B cell (primary cell): ENCODE measurements around the gene TOR1AIP2. TPM values are rescaled to one million over a fixed set of nuclear protein-coding genes. Genes with fewer than 3 reads are reported as not detected.

Experiments
- ATAC-seq: fragments of 200-7000 bp; cut with Tn5 transposase; one replicate; pipeline ENCODE4 v1.10.0; 2021; ENCODE audit warnings: low read depth, mild to moderate bottlenecking, moderate number of reproducible peaks, moderate library complexity
- CTCF ChIA-PET: fragments of 350-600 bp; sonication (Branson Sonifier 250); formaldehyde crosslinking; loops from one replicate; lab custom pipeline; 2021; ENCODE audit warnings: antibody characterized with exemption, inconsistent platforms; lab: Charles Lee
- POLR2A ChIA-PET: fragments of 350-600 bp; sonication (Branson Sonifier 250); formaldehyde crosslinking; loops from one replicate; lab custom pipeline; 2021; ENCODE audit warnings: antibody characterized with exemption; lab: Charles Lee
- DNase-seq: peaks from one replicate; pipeline ENCODE4 v3.0.0; 2013
- H2AFZ ChIP-seq: 2 replicates; pipeline ENCODE4 v1.6.1; 2012; ENCODE audit warnings: mild to moderate bottlenecking, low read depth, low read length; ENCODE audit not compliant: insufficient read depth, poor library complexity, severe bottlenecking
- H3K27ac ChIP-seq, 2 donors: 1 replicate in 1 of 2; 2 replicates in 1 of 2; pipeline ENCODE4 v1.5.1; 2012 to 2013; ENCODE audit warnings: low read length in 2 of 2, mild to moderate bottlenecking in 2 of 2, moderate library complexity in 1 of 2
- H3K27me3 ChIP-seq, 4 experiments: fragments of 200-600 bp in 1 of 4; sonication (generic) in 1 of 4; replicated peaks in 1 of 4; 1 replicate in 2 of 4; 2 replicates in 2 of 4; pipeline versions ENCODE4 v1.6.1 to v1.7.0; 2013 to 2016; ENCODE audit warnings: low read length in 3 of 4, mild to moderate bottlenecking in 2 of 4, mixed read lengths in 1 of 4, moderate library complexity in 1 of 4; ENCODE audit not compliant: insufficient read depth in 4 of 4, control insufficient read depth in 3 of 4; ENCODE audit errors: control extremely low read depth in 1 of 4
- H3K36me3 ChIP-seq, 2 experiments: replicated peaks in 1 of 2; 1 replicate in 1 of 2; 2 replicates in 1 of 2; pipeline versions ENCODE4 v1.6.1 to v1.7.1; 2013; ENCODE audit warnings: low read length in 1 of 2; ENCODE audit not compliant: insufficient read depth in 2 of 2, control insufficient read depth in 1 of 2; ENCODE audit errors: control extremely low read depth in 1 of 2, extremely low read depth in 1 of 2
- H3K4me1 ChIP-seq, 2 donors: fragments of 200-600 bp in 1 of 2; sonication (generic) in 1 of 2; 1 replicate in 1 of 2; 2 replicates in 1 of 2; pipeline versions ENCODE4 v1.5.1 to v1.6.1; 2013 to 2017; ENCODE audit warnings: low read length in 2 of 2; ENCODE audit not compliant: control insufficient read depth in 2 of 2, insufficient read depth in 2 of 2
- H3K4me2 ChIP-seq: replicated peaks from 2 replicates; pipeline ENCODE3; 2012; ENCODE audit warnings: mild to moderate bottlenecking, low read depth, low read length; ENCODE audit not compliant: poor library complexity, severe bottlenecking
- H3K4me3 ChIP-seq, 5 experiments: fragments of 200-600 bp in 1 of 5; sonication (generic) in 1 of 5; 1 replicate in 3 of 5; 2 replicates in 2 of 5; pipeline versions ENCODE4 v1.5.1 to v1.7.0; 2011 to 2016; ENCODE audit warnings: low read length in 4 of 5, mild to moderate bottlenecking in 4 of 5, low read depth in 2 of 5, control low read depth in 1 of 5, moderate library complexity in 1 of 5; ENCODE audit not compliant: insufficient read depth in 1 of 5; ENCODE audit errors: control extremely low read depth in 1 of 5, extremely low read depth in 1 of 5
- H3K79me2 ChIP-seq: fragments of 200-600 bp; sonication (generic); one replicate; pipeline ENCODE4 v1.6.0; 2016; ENCODE audit warnings: low read length; ENCODE audit not compliant: control insufficient read depth, insufficient read depth
- H3K9ac ChIP-seq: fragments of 200-600 bp; sonication (generic); 2 replicates; pipeline ENCODE4 v1.6.1; 2017; ENCODE audit warnings: mild to moderate bottlenecking, low read length, moderate library complexity
- H3K9me3 ChIP-seq, 3 donors: one replicate each; pipeline versions ENCODE4 v1.6.1 to v1.7.1; 2013; ENCODE audit warnings: low read length in 2 of 3; ENCODE audit not compliant: control insufficient read depth in 2 of 3, insufficient read depth in 1 of 3; ENCODE audit errors: control extremely low read depth in 1 of 3
- H4K20me1 ChIP-seq: 2 replicates; pipeline ENCODE4 v1.6.0; 2012; ENCODE audit warnings: mild to moderate bottlenecking, low read length; ENCODE audit not compliant: insufficient read depth, control insufficient read depth, poor library complexity, severe bottlenecking
- H3K27ac Mint-ChIP-seq: one replicate; pipeline ENCODE4 v1.8.0; 2021; ENCODE audit warnings: mixed read lengths
- H3K27me3 Mint-ChIP-seq: one replicate; pipeline ENCODE4 v1.8.0; 2021; ENCODE audit warnings: mixed read lengths
- H3K4me1 Mint-ChIP-seq: one replicate; pipeline ENCODE4 v1.8.0; 2021; ENCODE audit warnings: mixed read lengths
- H3K4me3 Mint-ChIP-seq: one replicate; pipeline ENCODE4 v1.8.0; 2021; ENCODE audit warnings: mixed read lengths
- H3K9me3 Mint-ChIP-seq: one replicate; pipeline ENCODE4 v1.8.0; 2022; ENCODE audit warnings: mixed read lengths; ENCODE audit not compliant: insufficient read depth
- CTCF ChIP-seq: fragments of 200-600 bp; IDR thresholded peaks from one replicate; pipeline ENCODE4 v1.8.0; 2022; ENCODE audit warnings: antibody characterized with exemption, mild to moderate bottlenecking
- EZH2 ChIP-seq: IDR thresholded peaks from 2 replicates; pipeline ENCODE4 v1.6.1; 2012; ENCODE audit warnings: borderline replicate concordance, low read depth, mild to moderate bottlenecking, moderate library complexity, low read length; ENCODE audit not compliant: insufficient read depth, poor library complexity, severe bottlenecking
- WGBS: methylation state at CpG from one replicate; pipeline ENCODE4 v1.1.5; 2013; ENCODE audit warnings: missing lambda C conversion rate; ENCODE audit not compliant: insufficient coverage; 5-methylcytosine and 5-hydroxymethylcytosine counted together
- intact Hi-C: fragments of 100-400 bp; cut with micrococcal nuclease; formaldehyde crosslinking; loops from one replicate; pipeline ENCODE4 v1.10.0; 2022
- polyA plus RNA-seq: library from polyadenylated mRNA; depleted of rRNA; stranded (reverse); fragments of >200 nt; gene quantifications from 2 replicates; pipeline ENCODE4 v1.2.3, GENCODE V29; 2012
- total RNA-seq, 2 donors: library from RNA; stranded (reverse); fragments of 120-200 nt in 1 of 2; gene quantifications; 1 replicate in 1 of 2; 2 replicates in 1 of 2; pipeline versions ENCODE4 v1.2.3 to v1.2.4, GENCODE V29; 2013 to 2022

TOR1AIP2 gene
- total and polyA plus RNA-seq, 2 donors (not counting 1 experiment from before 2014, with no cell fraction given), result 13.6 to 54.4 TPM

- no CpG with 5 or more reads among the region's 2 CpGs for WGBS
- DNase-seq, result no peak
- no peak for ATAC-seq
- Histone ChIP-seq H3K4me3 (no peak overlapping the region), H3K9ac (no peak overlapping the region), H4K20me1 (peaks cover 5% of the 10 kb centered on the region), H3K9me3 (no peaks in the 10 kb centered on the region), H3K36me3 (peaks cover 0 to 9% of the 10 kb centered on the region in 2 experiments), H2AFZ (no peak overlapping the region), H3K27me3 (no peaks in the 10 kb centered on the region), H3K4me1 (peaks cover 19 to 22% of the 10 kb centered on the region in 2 donors), H3K27ac (peak overlapping the region in 1 of 2 donors; percentile 62), H3K79me2 (peaks cover 69% of the 10 kb centered on the region), H3K4me2 (no peak overlapping the region)
- Mint-ChIP-seq H3K27me3 (no peaks in the 10 kb centered on the region), H3K4me1 (peaks cover 49% of the 10 kb centered on the region), H3K9me3 (no peaks in the 10 kb centered on the region), H3K27ac (peak overlapping the region; percentile 1), H3K4me3 (no peak overlapping the region)
- TF ChIP-seq CTCF (no peak), EZH2 (no peak)
- CTCF ChIA-PET, result no interaction called here
- POLR2A ChIA-PET, result no interaction called here
- intact Hi-C loops, result no loop called here
These were observed 4.2 kb downstream of the TOR1AIP2 start for GRCh38 chr1:179873438-179873851.

- H3K4me1 ChIP-seq, result peaks cover 16 to 18% of the 10 kb centered on the region in 2 donors
- peaks cover 0 to 12% of the 10 kb centered on the region in 2 experiments for H3K36me3 ChIP-seq
- no peaks in the 10 kb centered on the region for H3K27me3 Mint-ChIP-seq
- ChIA-PET POLR2A (no interaction called here), CTCF (interaction anchor here (0.5 to 1.1 kb wide), 3 partner anchors 64 to 1165 kb away, joined by 3 read pairs; no protein-coding TSS in a partner anchor)
- ATAC-seq (no peak), DNase-seq (peak; percentile 24)
- no peak overlapping the region for H2AFZ ChIP-seq
- no peak for TF ChIP-seq EZH2
- H4K20me1 ChIP-seq, result peaks cover 5% of the 10 kb centered on the region
- no peaks in the 10 kb centered on the region for H3K9me3 Mint-ChIP-seq
- no peak overlapping the region for H3K4me3 Mint-ChIP-seq
- peak overlapping the region; percentile 4 for H3K9ac ChIP-seq
- no peaks in the 10 kb centered on the region for H3K9me3 ChIP-seq
- peaks cover 47% of the 10 kb centered on the region for H3K4me1 Mint-ChIP-seq
- intact Hi-C loops, result no loop called here
- peak overlapping the region; percentile 2 for H3K4me2 ChIP-seq
- H3K79me2 ChIP-seq, result peaks cover 65% of the 10 kb centered on the region
- peak overlapping the region; percentile 50 for H3K27ac Mint-ChIP-seq
- H3K4me3 ChIP-seq, result no peak overlapping the region
- H3K27ac ChIP-seq, result peak overlapping the region; percentile 7 to 62
- WGBS, result no CpG with 5 or more reads among the region's 5 CpGs
- H3K27me3 ChIP-seq, result no peaks in the 10 kb centered on the region
These were observed 5.0 kb downstream of the TOR1AIP2 start for GRCh38 chr1:179872558-179872957.
